ENCODE measurements around the gene HERC6.

GRCh38 chr4:88429401-88429800 is 50.7 kb downstream of the HERC6 start:
- TF ChIP-seq CTCF (IDR thresholded peaks at IDR 0.05; ENCODE audit: control extremely low read depth in 1 of 3, insufficient read depth in 1 of 3, low read depth in 1 of 3, low read length in 3 of 3): no peak
- TF ChIP-seq YY1 (IDR thresholded peaks at IDR 0.05; ENCODE audit: low read depth, low read length): no peak
- TF ChIP-seq POLR2A (IDR thresholded peaks at IDR 0.05; ENCODE audit: control extremely low read depth in 1 of 2, low read depth in 2 of 2, low read length in 2 of 2): no peak

All from H1 (cell line).